GM13977 (cell line): ENCODE data around the gene SCN5A.

Experiments
- DNase-seq: peaks from one replicate; pipeline ENCODE4 v3.0.0; 2012; ENCODE audit warnings: low spot score
- in situ Hi-C: fragments of 300-500 bp; cut with MboI; formaldehyde crosslinking; loops from one replicate; pipeline ENCODE4 v1.12.0; 2022; ENCODE audit warnings: low sequenced_read_pairs, low pct_unique_long_range_greater_than_20kb, mixed read lengths, inconsistent platforms; ENCODE audit not compliant: unreplicated experiment
- TF ChIP-seq, protein P1 (sequence below): IDR thresholded peaks from 2 replicates; pipeline ENCODE4 v1.5.1; 2012; ENCODE audit warnings: mild to moderate bottlenecking, control low read depth; ENCODE audit not compliant: insufficient read depth; ENCODE audit errors: extremely low read depth, missing control alignments

Gene SCN5A

DNA sequence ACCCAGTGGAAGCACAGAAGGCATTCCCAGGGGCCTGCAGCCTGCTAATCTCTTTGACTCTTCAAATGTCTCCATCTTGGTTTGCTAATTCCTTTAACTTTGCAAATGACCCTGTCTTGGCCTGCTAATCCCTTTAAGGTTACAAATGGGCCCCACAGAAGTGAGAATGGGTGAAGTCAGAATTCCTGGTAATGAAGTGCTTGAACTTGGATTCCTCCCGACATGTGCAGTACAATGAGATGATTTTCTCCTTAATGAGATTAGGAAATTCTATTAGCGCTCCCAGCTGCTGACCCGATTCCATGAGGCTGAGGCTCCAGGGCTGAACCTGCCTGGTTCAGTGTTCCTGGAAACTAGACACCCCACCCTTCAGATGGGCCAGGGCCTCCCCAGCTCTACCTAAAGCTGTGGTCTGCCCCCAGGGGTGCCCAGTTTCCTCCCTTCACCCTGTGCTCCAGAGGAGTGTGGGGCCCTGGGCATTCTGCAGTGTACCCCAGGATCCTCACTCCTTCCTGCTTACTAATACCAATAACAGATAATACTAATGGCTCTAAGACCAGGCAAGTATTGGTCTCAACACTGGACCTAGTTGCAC is 47.4 kb downstream of the SCN5A start:
- TF ChIP-seq, protein P1, sequence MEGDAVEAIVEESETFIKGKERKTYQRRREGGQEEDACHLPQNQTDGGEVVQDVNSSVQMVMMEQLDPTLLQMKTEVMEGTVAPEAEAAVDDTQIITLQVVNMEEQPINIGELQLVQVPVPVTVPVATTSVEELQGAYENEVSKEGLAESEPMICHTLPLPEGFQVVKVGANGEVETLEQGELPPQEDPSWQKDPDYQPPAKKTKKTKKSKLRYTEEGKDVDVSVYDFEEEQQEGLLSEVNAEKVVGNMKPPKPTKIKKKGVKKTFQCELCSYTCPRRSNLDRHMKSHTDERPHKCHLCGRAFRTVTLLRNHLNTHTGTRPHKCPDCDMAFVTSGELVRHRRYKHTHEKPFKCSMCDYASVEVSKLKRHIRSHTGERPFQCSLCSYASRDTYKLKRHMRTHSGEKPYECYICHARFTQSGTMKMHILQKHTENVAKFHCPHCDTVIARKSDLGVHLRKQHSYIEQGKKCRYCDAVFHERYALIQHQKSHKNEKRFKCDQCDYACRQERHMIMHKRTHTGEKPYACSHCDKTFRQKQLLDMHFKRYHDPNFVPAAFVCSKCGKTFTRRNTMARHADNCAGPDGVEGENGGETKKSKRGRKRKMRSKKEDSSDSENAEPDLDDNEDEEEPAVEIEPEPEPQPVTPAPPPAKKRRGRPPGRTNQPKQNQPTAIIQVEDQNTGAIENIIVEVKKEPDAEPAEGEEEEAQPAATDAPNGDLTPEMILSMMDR, result no peak
- DNase-seq, result no peak
- in situ Hi-C loops, result no loop called here

DNA sequence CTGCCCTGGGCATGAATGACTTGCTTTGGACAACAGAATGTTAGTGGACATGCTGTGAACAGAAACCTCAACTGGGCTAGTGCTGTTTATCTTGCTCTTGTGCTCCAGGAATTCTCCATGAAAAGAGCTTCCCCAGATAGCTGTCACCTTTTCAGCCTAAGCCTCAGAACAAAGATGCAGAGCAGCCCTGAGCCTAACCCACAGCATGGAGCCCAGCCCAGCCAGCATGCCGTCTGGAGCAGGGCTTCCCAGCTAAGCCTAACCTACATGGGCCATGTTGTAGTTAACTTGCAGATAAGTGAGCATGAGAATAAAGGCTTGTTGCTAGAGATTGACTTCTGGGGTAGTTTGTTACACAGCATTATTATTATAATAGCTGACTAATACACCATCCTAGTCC is 48.9 kb downstream of the SCN5A start:
- TF ChIP-seq, protein P1, result no peak
- DNase-seq, result no peak
- in situ Hi-C loops, result no loop called here

DNA sequence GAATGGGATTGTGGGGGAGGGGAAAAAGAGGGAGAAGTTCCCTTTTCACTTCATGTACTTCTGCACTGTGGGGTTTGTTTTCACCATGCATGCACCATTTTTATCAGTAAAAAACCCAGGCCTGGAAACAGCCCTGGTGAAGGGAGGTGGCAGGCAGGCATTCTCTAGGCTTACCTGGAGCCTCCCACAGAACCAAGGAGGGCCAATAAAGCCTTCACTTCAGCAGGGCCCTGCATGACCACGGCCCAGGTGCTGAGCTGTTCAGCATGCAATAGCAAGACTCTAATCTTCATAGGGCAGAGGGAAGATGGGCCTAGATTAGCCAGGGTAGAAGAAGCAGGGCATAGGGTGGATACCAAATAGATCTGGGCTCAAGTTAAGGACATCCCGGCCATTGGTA is 49.6 kb downstream of the SCN5A start:
- in situ Hi-C loops, result no loop called here
- TF ChIP-seq, protein P1, result no peak
- DNase-seq, result no peak

DNA sequence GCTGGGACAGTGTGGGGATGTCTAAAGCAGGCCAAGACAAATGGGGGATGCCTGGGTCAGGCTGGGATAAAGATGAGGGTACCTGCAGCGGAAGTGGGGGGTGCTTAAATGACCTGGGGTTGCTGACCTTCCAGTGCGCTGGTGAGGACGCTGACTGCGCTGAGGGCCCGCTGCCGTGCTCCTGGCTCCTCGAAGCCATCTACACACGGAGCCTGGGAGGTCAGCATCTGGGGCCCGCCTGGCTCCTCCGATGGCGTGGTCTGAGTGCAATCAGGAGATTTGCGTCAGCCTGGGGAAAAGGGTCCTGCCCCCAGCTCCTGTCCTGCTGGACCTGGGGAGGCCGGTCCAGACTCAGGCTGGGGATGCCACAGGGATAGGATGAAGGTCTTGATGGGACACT is 50.7 kb downstream of the SCN5A start:
- in situ Hi-C loops, result no loop called here
- TF ChIP-seq, protein P1, result no peak
- no peak for DNase-seq

DNA sequence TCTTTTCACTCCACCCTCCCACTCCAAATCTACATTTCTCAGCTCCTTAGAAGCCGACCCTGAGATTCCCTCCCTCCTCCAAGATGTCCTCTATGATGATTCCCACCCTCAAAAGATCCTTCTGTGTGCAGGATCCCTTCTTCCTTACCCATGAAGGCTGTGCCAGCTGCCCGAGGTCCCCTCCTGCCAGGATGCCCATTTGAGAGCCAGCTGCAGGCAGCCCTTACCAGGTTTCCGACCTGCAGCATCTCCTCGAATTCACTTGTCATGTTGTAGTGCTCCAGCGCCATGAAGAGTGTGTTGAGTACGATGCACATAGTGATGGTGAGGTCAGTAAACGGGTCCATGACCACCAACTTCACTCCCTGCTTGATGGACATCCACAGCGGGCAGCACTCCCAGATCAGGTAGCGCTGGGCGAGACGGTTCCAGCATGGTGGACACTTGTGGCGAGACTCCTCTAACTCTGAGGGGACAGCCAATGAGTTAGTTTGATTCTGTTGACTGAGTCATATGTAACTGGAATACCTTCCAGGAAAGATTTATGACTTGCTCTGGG is 51.9 kb downstream of the SCN5A start:
- DNase-seq, result no peak
- TF ChIP-seq, protein P1, result no peak
- in situ Hi-C loops, result no loop called here

DNA sequence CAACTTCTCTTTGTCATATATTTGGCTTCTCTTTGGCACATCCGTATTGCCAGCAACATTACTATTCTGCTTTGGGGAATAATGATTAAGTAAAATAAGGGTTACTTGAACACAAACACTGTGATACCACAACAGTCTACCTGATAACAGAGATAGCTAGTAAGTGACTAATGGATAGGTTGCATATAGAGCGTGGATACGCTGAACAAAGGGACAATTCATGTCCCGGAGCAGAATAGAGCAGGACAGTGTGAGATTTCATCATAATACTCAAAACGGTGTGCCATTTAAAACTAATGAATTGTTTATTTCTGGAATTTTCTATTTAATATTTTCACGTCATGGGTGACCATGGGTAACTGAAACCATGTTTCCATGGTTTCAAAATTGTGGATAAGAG is 54.1 kb downstream of the SCN5A start:
- no peak for DNase-seq
- TF ChIP-seq, protein P1, result no peak
- in situ Hi-C loops, result no loop called here
